ENCODE results near the gene PRKCZ.

GRCh38 chr1:2052756-2053155 is 2.5 kb downstream of the PRKCZ start:
- TF ChIP-seq ZBTB33 (IDR thresholded peaks at IDR 0.05; ENCODE audit: borderline replicate concordance, low read depth) (no peak), CTCF (IDR thresholded peaks at IDR 0.05) (no peak), EP300 (IDR thresholded peaks at IDR 0.05; ENCODE audit: borderline replicate concordance in 1 of 2, low read depth in 1 of 2, low read length in 1 of 2) (no peak), EZH2phosphoT487 (IDR thresholded peaks at IDR 0.05; ENCODE audit: borderline replicate concordance, low read depth) (no peak), NFIC (IDR thresholded peaks at IDR 0.05; ENCODE audit: borderline replicate concordance) (no peak), TCF12 (IDR thresholded peaks at IDR 0.05) (no peak), POLR2AphosphoS5 (IDR thresholded peaks at IDR 0.05; ENCODE audit: low read depth, low read length) (no peak), JUND (IDR thresholded peaks at IDR 0.05) (no peak), SMC3 (IDR thresholded peaks at IDR 0.05; ENCODE audit: low read depth, low read length) (no peak)
- TF ChIP-seq, protein P1, sequence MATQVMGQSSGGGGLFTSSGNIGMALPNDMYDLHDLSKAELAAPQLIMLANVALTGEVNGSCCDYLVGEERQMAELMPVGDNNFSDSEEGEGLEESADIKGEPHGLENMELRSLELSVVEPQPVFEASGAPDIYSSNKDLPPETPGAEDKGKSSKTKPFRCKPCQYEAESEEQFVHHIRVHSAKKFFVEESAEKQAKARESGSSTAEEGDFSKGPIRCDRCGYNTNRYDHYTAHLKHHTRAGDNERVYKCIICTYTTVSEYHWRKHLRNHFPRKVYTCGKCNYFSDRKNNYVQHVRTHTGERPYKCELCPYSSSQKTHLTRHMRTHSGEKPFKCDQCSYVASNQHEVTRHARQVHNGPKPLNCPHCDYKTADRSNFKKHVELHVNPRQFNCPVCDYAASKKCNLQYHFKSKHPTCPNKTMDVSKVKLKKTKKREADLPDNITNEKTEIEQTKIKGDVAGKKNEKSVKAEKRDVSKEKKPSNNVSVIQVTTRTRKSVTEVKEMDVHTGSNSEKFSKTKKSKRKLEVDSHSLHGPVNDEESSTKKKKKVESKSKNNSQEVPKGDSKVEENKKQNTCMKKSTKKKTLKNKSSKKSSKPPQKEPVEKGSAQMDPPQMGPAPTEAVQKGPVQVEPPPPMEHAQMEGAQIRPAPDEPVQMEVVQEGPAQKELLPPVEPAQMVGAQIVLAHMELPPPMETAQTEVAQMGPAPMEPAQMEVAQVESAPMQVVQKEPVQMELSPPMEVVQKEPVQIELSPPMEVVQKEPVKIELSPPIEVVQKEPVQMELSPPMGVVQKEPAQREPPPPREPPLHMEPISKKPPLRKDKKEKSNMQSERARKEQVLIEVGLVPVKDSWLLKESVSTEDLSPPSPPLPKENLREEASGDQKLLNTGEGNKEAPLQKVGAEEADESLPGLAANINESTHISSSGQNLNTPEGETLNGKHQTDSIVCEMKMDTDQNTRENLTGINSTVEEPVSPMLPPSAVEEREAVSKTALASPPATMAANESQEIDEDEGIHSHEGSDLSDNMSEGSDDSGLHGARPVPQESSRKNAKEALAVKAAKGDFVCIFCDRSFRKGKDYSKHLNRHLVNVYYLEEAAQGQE (IDR thresholded peaks at IDR 0.05; ENCODE audit: low read depth, low read length), result no peak

Measured in SK-N-SH (cell line).